Type B pancreatic cell (in vitro differentiated cells): Measurements from ENCODE around the gene AQP10. TPM values are rescaled to one million over a fixed set of nuclear protein-coding genes. Genes with fewer than 3 reads are reported as not detected.
"Not testable (repeated sequence)": the region's sequence is repeated elsewhere in the genome, so short reads cannot be mapped to it uniquely, and the experiment has no call there.

Experiments used
- DNase-seq: peaks from one replicate; pipeline ENCODE4 v3.0.0; 2021; ENCODE audit warnings: mixed read lengths; ENCODE audit not compliant: unreplicated experiment; ENCODE audit errors: extremely low spot score
- H3K27ac Mint-ChIP-seq: 2 replicates; pipeline ENCODE4 v1.8.0; 2021; ENCODE audit warnings: mild to moderate bottlenecking, mixed read lengths
- H3K27me3 Mint-ChIP-seq: 2 replicates; pipeline ENCODE4 v1.8.0; 2021; ENCODE audit warnings: mixed read lengths
- H3K36me3 Mint-ChIP-seq: 2 replicates; pipeline ENCODE4 v1.8.0; 2021; ENCODE audit warnings: mixed read lengths
- H3K4me1 Mint-ChIP-seq: one replicate; pipeline ENCODE4 v1.8.0; 2021; ENCODE audit warnings: mixed read lengths; ENCODE audit not compliant: unreplicated experiment
- H3K4me3 Mint-ChIP-seq: 2 replicates; pipeline ENCODE4 v1.8.0; 2021; ENCODE audit warnings: mild to moderate bottlenecking, mixed read lengths
- H3K9me3 Mint-ChIP-seq: 2 replicates; pipeline ENCODE4 v1.8.0; 2021; ENCODE audit warnings: mixed read lengths
- total RNA-seq: library from RNA; stranded (reverse); gene quantifications from 2 replicates; pipeline ENCODE4 v1.2.1, GENCODE V29; 2021; ENCODE audit warnings: low replicate concordance
- TF ChIP-seq, protein P1 (sequence below): fragments of 200-600 bp; sonication (generic); conservative IDR thresholded peaks from 2 replicates; pipeline ENCODE4 v1.5.0; 2021; ENCODE audit warnings: antibody characterized with exemption, mild to moderate bottlenecking

AQP10 gene
- total RNA-seq, 1 donor from 2014 or later: 0.27 TPM

DNA sequence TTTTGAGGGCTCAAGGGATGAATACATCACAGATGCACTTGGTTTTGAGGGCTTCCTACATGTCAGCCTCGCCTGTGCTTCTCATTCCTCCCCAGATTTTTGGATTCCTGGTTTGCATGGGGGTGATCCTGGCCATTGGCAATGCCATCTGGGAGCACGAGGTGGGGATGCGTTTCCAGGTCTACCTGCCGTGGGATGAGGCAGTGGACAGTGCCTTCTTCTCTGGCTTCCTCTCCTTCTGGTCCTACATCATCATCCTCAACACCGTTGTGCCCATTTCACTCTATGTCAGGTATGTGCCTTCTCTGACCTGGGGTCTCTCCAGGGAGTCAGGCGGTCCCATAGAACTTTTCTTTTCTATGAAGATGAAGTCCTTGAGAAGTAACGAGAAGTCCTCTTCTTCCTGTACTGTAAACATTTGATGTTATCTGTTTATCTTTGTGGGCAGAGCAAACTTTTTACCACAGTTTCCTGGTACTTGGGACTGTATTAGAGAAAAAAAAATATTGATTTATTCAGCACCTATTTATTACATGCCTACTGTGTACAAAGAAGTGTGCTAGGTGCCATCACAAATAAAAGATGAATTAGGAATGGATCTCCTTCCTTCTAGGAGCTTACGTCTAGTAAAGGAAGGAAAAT lies 16.5 kb downstream of the AQP10 start:
- no peak overlapping the region for H3K27ac Mint-ChIP-seq
- H3K36me3 Mint-ChIP-seq: peaks cover 9% of the 10 kb centered on the region
- no peak overlapping the region for H3K4me3 Mint-ChIP-seq
- peaks cover 4% of the 10 kb centered on the region for H3K4me1 Mint-ChIP-seq
- H3K27me3 Mint-ChIP-seq: no peaks in the 10 kb centered on the region
- DNase-seq: no peak
- no peaks in the 10 kb centered on the region for H3K9me3 Mint-ChIP-seq
- TF ChIP-seq, protein P1, sequence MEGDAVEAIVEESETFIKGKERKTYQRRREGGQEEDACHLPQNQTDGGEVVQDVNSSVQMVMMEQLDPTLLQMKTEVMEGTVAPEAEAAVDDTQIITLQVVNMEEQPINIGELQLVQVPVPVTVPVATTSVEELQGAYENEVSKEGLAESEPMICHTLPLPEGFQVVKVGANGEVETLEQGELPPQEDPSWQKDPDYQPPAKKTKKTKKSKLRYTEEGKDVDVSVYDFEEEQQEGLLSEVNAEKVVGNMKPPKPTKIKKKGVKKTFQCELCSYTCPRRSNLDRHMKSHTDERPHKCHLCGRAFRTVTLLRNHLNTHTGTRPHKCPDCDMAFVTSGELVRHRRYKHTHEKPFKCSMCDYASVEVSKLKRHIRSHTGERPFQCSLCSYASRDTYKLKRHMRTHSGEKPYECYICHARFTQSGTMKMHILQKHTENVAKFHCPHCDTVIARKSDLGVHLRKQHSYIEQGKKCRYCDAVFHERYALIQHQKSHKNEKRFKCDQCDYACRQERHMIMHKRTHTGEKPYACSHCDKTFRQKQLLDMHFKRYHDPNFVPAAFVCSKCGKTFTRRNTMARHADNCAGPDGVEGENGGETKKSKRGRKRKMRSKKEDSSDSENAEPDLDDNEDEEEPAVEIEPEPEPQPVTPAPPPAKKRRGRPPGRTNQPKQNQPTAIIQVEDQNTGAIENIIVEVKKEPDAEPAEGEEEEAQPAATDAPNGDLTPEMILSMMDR: no peak

DNA sequence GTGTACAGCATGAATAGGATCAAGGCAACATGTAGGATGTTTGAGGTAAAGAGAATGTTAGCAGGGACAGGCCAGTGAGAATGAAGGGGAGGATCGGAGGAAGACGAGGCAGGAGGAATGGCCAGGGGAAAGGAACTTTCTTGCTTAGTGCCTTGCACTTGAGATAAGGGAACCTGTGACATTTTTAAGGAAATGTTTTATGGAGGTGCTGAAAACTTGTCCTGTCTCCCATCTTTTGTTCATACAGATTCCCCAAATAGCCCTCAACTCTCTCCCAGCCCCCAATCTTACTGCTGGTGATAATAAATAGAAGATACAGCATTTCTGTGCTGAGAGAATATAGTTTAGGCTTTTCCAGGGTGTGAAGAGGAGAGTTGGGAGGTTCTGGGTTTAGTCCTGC lies 18.0 kb downstream of the AQP10 start:
- TF ChIP-seq, protein P1: no peak
- H3K36me3 Mint-ChIP-seq: peaks cover 15% of the 10 kb centered on the region
- no peak overlapping the region for H3K4me3 Mint-ChIP-seq
- H3K27ac Mint-ChIP-seq: no peak overlapping the region
- DNase-seq: no peak
- H3K4me1 Mint-ChIP-seq: peaks cover 4% of the 10 kb centered on the region
- H3K27me3 Mint-ChIP-seq: no peaks in the 10 kb centered on the region
- no peaks in the 10 kb centered on the region for H3K9me3 Mint-ChIP-seq

DNA sequence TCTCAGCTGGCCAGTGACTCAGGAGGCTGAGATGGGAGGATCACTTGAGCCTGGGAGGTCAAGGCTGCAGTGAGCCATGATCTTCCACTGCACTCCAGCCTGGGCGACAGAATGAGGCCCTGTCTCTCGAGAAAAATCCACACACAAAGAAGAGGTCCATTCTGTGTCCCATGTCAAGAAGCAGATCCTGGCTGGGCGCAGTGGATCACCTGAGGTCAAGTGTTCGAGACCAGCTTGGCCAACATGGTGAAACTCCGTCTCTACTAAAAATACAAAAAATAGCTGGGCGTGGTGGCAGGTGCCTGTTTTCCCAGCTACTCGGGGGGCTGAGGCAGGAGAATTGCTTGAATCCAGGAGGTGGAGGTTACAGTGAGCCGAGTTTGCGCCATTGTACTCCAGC lies 20.5 kb downstream of the AQP10 start:
- not testable (repeated sequence) for H3K4me1 Mint-ChIP-seq, H3K27ac Mint-ChIP-seq

DNA sequence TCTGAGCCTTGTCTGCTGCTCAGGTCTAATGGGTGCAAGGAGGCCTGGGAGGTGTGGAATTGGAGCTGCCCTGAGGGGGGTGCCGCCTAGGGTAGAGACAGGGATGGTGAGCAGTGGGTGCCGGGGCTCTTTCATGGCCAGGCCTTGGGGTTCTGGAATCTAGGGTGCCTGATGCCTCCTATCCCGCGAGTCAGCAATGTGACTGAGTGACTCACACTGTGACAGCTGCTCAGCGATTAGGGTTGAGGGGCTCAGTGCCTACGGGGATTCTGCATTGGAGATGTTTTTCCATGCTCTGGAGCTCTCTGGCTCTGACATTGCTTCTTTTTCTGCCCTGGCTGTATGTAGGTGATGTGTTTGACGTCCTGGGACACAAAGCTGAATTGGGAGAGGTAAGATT lies 21.2 kb downstream of the AQP10 start:
- no peak overlapping the region for H3K4me3 Mint-ChIP-seq
- peaks cover 13% of the 10 kb centered on the region for H3K36me3 Mint-ChIP-seq
- no peak for DNase-seq
- no peaks in the 10 kb centered on the region for H3K9me3 Mint-ChIP-seq
- H3K4me1 Mint-ChIP-seq: no peaks in the 10 kb centered on the region
- H3K27me3 Mint-ChIP-seq: no peaks in the 10 kb centered on the region
- H3K27ac Mint-ChIP-seq: peak overlapping the region; percentile 80
- TF ChIP-seq, protein P1: no peak

More for the DNA sequence above, 20.5 kb downstream of the AQP10 start:
- DNase-seq, H3K4me3 Mint-ChIP-seq, H3K9me3 Mint-ChIP-seq, H3K27me3 Mint-ChIP-seq: not testable (repeated sequence)
- H3K36me3 Mint-ChIP-seq: peaks cover 13% of the 10 kb centered on the region

DNA sequence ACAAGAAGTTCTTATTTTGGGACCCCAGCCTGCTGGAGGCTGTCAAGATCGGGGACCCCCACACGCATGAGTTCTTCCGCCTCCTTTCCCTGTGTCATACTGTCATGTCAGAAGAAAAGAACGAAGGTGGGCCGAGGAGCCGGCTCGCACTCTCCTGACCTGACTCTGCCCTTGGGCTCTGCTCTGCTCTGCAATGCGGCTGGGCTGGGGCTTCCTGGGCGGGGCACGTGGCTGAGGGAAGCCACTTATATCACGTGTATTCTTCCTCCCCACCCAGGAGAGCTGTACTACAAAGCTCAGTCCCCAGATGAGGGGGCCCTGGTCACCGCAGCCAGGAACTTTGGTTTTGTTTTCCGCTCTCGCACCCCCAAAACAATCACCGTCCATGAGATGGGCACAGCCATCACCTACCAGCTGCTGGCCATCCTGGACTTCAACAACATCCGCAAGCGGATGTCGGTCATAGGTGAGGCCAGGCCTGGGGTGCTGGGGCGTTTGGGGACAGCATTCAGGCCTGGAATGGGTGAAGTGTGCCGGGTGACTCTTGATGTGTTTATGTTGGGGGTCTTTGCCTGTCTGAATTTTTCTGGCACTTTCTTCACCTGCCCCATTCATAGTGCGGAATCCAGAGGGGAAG lies 22.1 kb downstream of the AQP10 start:
- H3K36me3 Mint-ChIP-seq: peaks cover 15% of the 10 kb centered on the region

More for the DNA sequence above, 22.1 kb downstream of the AQP10 start:
- Mint-ChIP-seq H3K4me3 (no peak overlapping the region), H3K27ac (peak overlapping the region; percentile 80), H3K9me3 (no peaks in the 10 kb centered on the region), H3K4me1 (no peaks in the 10 kb centered on the region), H3K27me3 (no peaks in the 10 kb centered on the region)
- TF ChIP-seq, protein P1: no peak
- DNase-seq: no peak
